Gastrocnemius medialis (tissue), 4 donors: ENCODE measurements around the gene ICE1. TPM values are rescaled to one million over a fixed set of nuclear protein-coding genes. Genes with fewer than 3 reads are reported as not detected.

Experiments used
- ATAC-seq, 2 donors: fragments of 150-250 bp; one replicate each; pipeline ENCODE4 v1.9.1; 2016
- DNase-seq, 2 donors: peaks; one replicate each; pipeline ENCODE4 v3.0.0-alpha.2; 2019
- H3K27ac ChIP-seq, 4 donors: fragments of 200-600 bp; sonication (generic); 1 replicate in 1 of 4; 2 replicates in 3 of 4; pipeline ENCODE4 v1.5.1; 2016 to 2018; ENCODE audit warnings: mild to moderate bottlenecking in 2 of 4, moderate library complexity in 1 of 4
- H3K27me3 ChIP-seq, 3 donors: fragments of 200-600 bp; sonication (generic) in 2 of 3; 1 replicate in 1 of 3; 2 replicates in 2 of 3; pipeline versions ENCODE4 v1.5.1 to v1.6.0; 2016 to 2019; ENCODE audit warnings: mild to moderate bottlenecking in 1 of 3, moderate library complexity in 1 of 3
- H3K36me3 ChIP-seq, 2 donors: fragments of 200-600 bp; sonication (generic) in 1 of 2; one replicate each; pipeline ENCODE4 v1.5.1; 2017 to 2018
- H3K4me1 ChIP-seq, 2 donors: fragments of 200-600 bp; sonication (generic) in 1 of 2; one replicate each; pipeline ENCODE4 v1.5.1; 2016 to 2017; ENCODE audit warnings: mild to moderate bottlenecking in 2 of 2
- H3K4me3 ChIP-seq, 4 donors: fragments of 200-600 bp; sonication (generic) in 3 of 4; 1 replicate in 1 of 4; 2 replicates in 3 of 4; pipeline ENCODE4 v1.5.1; 2016 to 2019; ENCODE audit warnings: mild to moderate bottlenecking in 2 of 4
- H3K9me3 ChIP-seq, 3 donors: fragments of 200-600 bp; sonication (generic) in 2 of 3; 1 replicate in 1 of 3; 2 replicates in 2 of 3; pipeline ENCODE4 v1.5.1; 2016 to 2019
- CTCF ChIP-seq, 5 experiments: fragments of 450-650 bp in 3 of 5; fragments of 200-600 bp in 2 of 5; sonication (generic) in 2 of 5; IDR thresholded peaks in 4 of 5; conservative IDR thresholded peaks in 1 of 5; 1 replicate in 4 of 5; 2 replicates in 1 of 5; pipeline ENCODE4 v1.5.1; 2016 to 2019; ENCODE audit warnings: antibody characterized with exemption in 5 of 5, mild to moderate bottlenecking in 3 of 5, moderate library complexity in 3 of 5
- POLR2A ChIP-seq, 2 donors: fragments of 450-650 bp; IDR thresholded peaks; one replicate each; pipeline ENCODE4 v1.6.1; 2017; ENCODE audit warnings: antibody characterized with exemption in 2 of 2, mild to moderate bottlenecking in 2 of 2, moderate library complexity in 2 of 2
- in situ Hi-C, 4 donors: fragments of 200-750 bp; cut with MboI; loops; one replicate each; pipeline versions ENCODE4 v1.15.0 to v1.8.0; 2017; ENCODE audit warnings: low sequenced_read_pairs in 4 of 4
- intact Hi-C: fragments of 100-400 bp; cut with DNase I; formaldehyde crosslinking; loops from one replicate; pipeline ENCODE4 v1.15.1; 2023; ENCODE audit warnings: low total_unique reads
- total RNA-seq, 4 donors: library from RNA; depleted of rRNA; stranded (reverse); fragments of >200 nt; gene quantifications; one replicate each; pipeline versions ENCODE4 v1.1.0 to v1.2.3, GENCODE V29; 2016

The ICE1 gene
- total RNA-seq, 4 donors from 2014 or later = 24.9 to 34.7 (median 32.7) TPM

- H3K27me3 ChIP-seq = no peaks in the 10 kb centered on the region
- no peaks in the 10 kb centered on the region for H3K36me3 ChIP-seq
- no peaks in the 10 kb centered on the region for H3K4me1 ChIP-seq
- TF ChIP-seq POLR2A (IDR thresholded peaks at IDR 0.05) = no peak
- TF ChIP-seq CTCF (IDR thresholded peaks at IDR 0.05 in 4 of 5, conservative IDR thresholded peaks at IDR 0.05 in 1 of 5) = no peak
- DNase-seq (no peak), ATAC-seq (no peak)
- intact Hi-C loops = no loop called here
- H3K27ac ChIP-seq = no peak overlapping the region
- in situ Hi-C loops = loop anchor here in 1 of 4 donors (25.0 kb wide), 1 partner anchor 496 kb away; no protein-coding TSS in a partner anchor
- no peaks in the 10 kb centered on the region for H3K9me3 ChIP-seq
- no peak overlapping the region for H3K4me3 ChIP-seq
These were observed 39.0 kb upstream of the ICE1 start for GRCh38 chr5:5383461-5383860.

GRCh38 chr5:5384660-5385330, 37.7 kb upstream of the ICE1 start:
- no peak overlapping the region for H3K27ac ChIP-seq
- no peaks in the 10 kb centered on the region for H3K36me3 ChIP-seq
- DNase-seq (no peak), ATAC-seq (no peak)
- no peaks in the 10 kb centered on the region for H3K27me3 ChIP-seq
- in situ Hi-C loops = loop anchor here in 1 of 4 donors (25.0 kb wide), 1 partner anchor 497 kb away; no protein-coding TSS in a partner anchor
- H3K4me3 ChIP-seq = no peak overlapping the region
- H3K9me3 ChIP-seq = no peaks in the 10 kb centered on the region
- no peaks in the 10 kb centered on the region for H3K4me1 ChIP-seq
- no peak for TF ChIP-seq POLR2A (IDR thresholded peaks at IDR 0.05)
- no peak for TF ChIP-seq CTCF (IDR thresholded peaks at IDR 0.05 in 4 of 5, conservative IDR thresholded peaks at IDR 0.05 in 1 of 5)
- intact Hi-C loops = no loop called here

- DNase-seq = no peak
- H3K27ac ChIP-seq = no peak overlapping the region
- no peaks in the 10 kb centered on the region for H3K9me3 ChIP-seq
- no peaks in the 10 kb centered on the region for H3K27me3 ChIP-seq
- H3K4me1 ChIP-seq = no peaks in the 10 kb centered on the region
- H3K36me3 ChIP-seq = no peaks in the 10 kb centered on the region
- ATAC-seq = no peak
- intact Hi-C loops (no loop called here), in situ Hi-C loops (loop anchor here in 1 of 4 donors (25.0 kb wide), 1 partner anchor 498 kb away; no protein-coding TSS in a partner anchor)
- TF ChIP-seq POLR2A (IDR thresholded peaks at IDR 0.05) = no peak
- TF ChIP-seq CTCF (IDR thresholded peaks at IDR 0.05 in 4 of 5, conservative IDR thresholded peaks at IDR 0.05 in 1 of 5) = no peak
- no peak overlapping the region for H3K4me3 ChIP-seq
These were observed 37.2 kb upstream of the ICE1 start for GRCh38 chr5:5385331-5385662.

GRCh38 chr5:5386329-5386728, 36.1 kb upstream of the ICE1 start:
- no peak for ATAC-seq
- H3K4me1 ChIP-seq = no peaks in the 10 kb centered on the region
- in situ Hi-C loops = loop anchor here in 1 of 4 donors (25.0 kb wide), 1 partner anchor 499 kb away; no protein-coding TSS in a partner anchor

More at GRCh38 chr5:5386329-5386728, 36.1 kb upstream of the ICE1 start:
- H3K4me3 ChIP-seq = no peak overlapping the region
- no peak overlapping the region for H3K27ac ChIP-seq
- intact Hi-C loops = no loop called here
- H3K9me3 ChIP-seq = no peaks in the 10 kb centered on the region
- H3K36me3 ChIP-seq = no peaks in the 10 kb centered on the region
- no peak for DNase-seq
- TF ChIP-seq CTCF (IDR thresholded peaks at IDR 0.05 in 4 of 5, conservative IDR thresholded peaks at IDR 0.05 in 1 of 5) (no peak), POLR2A (IDR thresholded peaks at IDR 0.05) (no peak)
- no peaks in the 10 kb centered on the region for H3K27me3 ChIP-seq
